Measurements from ENCODE around the gene RERE. TPM values are rescaled to one million over a fixed set of nuclear protein-coding genes. Genes with fewer than 3 reads are reported as not detected.

Gene RERE
- total and polyA plus RNA-seq, 2 experiments from 2014 or later, result 39.8 to 62.8 TPM

DNA sequence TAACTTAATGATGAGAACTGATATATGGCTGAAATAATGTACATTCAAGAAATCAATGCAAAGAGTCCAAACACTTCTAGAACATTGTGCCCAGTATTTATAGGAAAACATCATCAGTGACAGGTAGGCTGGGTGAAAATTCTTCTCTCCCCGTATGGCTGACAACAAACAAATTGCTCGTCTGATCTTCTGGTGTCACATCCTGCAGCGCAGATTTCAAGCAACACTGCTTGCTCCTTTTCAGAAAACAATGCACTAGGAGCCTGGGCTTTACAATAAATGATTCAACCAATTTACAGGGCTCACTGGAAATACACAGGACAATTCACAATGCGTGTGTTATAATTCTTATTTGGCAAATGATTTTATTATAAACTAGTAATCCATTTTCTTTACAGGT lies 185.3 kb downstream of the RERE start:
- WGBS (ENCODE audit: low lambda C conversion rate, missing lambda C conversion rate), result 80% methylated on average over 4 of the region's 4 CpGs
- H4K20me1 ChIP-seq (ENCODE audit: insufficient read depth, poor library complexity, severe bottlenecking), result peaks cover 19% of the 10 kb centered on the region

DNA sequence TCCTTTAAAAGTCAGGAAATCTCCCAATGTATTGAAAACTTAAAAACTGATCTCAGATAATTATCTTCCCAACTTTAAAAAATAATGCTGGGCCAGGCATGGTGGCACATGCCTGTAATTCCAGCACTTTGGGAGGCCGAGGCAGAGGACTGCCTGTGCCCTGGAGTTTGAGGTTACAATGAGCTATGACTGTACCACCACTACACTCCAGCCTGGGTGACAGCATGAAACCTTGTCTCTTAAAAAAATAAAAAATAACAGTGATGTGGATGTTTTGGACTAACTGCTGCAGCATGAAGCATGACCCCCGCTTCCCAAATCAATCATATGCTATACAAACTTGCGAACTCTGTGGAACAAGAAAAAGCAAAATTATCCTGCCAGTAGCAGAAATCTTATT lies 186.3 kb downstream of the RERE start:
- H3K27me3 ChIP-seq, result no peaks in the 10 kb centered on the region
- WGBS (ENCODE audit: low lambda C conversion rate, missing lambda C conversion rate), result 85% methylated on average over 3 of the region's 3 CpGs

More for the DNA sequence above, 185.3 kb downstream of the RERE start:
- peaks cover 94% of the 10 kb centered on the region for H3K79me2 ChIP-seq
- TF ChIP-seq EZH2phosphoT487 (IDR thresholded peaks at IDR 0.05; ENCODE audit: low read depth, severe bottlenecking, unreplicated experiment) (no peak), EZH2 (IDR thresholded peaks at IDR 0.05; ENCODE audit: borderline replicate concordance) (no peak)
- TF ChIP-seq, protein P1, sequence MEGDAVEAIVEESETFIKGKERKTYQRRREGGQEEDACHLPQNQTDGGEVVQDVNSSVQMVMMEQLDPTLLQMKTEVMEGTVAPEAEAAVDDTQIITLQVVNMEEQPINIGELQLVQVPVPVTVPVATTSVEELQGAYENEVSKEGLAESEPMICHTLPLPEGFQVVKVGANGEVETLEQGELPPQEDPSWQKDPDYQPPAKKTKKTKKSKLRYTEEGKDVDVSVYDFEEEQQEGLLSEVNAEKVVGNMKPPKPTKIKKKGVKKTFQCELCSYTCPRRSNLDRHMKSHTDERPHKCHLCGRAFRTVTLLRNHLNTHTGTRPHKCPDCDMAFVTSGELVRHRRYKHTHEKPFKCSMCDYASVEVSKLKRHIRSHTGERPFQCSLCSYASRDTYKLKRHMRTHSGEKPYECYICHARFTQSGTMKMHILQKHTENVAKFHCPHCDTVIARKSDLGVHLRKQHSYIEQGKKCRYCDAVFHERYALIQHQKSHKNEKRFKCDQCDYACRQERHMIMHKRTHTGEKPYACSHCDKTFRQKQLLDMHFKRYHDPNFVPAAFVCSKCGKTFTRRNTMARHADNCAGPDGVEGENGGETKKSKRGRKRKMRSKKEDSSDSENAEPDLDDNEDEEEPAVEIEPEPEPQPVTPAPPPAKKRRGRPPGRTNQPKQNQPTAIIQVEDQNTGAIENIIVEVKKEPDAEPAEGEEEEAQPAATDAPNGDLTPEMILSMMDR (IDR thresholded peaks at IDR 0.05; ENCODE audit: poor library complexity), result no peak
- no peak overlapping the region for H3K4me2 ChIP-seq
- no peak for DNase-seq (ENCODE audit: low spot score)
- no peaks in the 10 kb centered on the region for H3K27me3 ChIP-seq
- H3K4me1 ChIP-seq (ENCODE audit: insufficient read depth), result peaks cover 27% of the 10 kb centered on the region
- no peaks in the 10 kb centered on the region for H3K9me2 ChIP-seq (replicated peaks; ENCODE audit: insufficient read depth)
- no peak overlapping the region for H3K4me3 ChIP-seq
- H3K9me3 ChIP-seq (ENCODE audit: low read depth), result no peaks in the 10 kb centered on the region
- H2AFZ ChIP-seq, result no peak overlapping the region
- no peak overlapping the region for H3K27ac ChIP-seq
- H3K36me3 ChIP-seq (replicated peaks; ENCODE audit: insufficient read depth, low read depth), result no peaks in the 10 kb centered on the region

DNA sequence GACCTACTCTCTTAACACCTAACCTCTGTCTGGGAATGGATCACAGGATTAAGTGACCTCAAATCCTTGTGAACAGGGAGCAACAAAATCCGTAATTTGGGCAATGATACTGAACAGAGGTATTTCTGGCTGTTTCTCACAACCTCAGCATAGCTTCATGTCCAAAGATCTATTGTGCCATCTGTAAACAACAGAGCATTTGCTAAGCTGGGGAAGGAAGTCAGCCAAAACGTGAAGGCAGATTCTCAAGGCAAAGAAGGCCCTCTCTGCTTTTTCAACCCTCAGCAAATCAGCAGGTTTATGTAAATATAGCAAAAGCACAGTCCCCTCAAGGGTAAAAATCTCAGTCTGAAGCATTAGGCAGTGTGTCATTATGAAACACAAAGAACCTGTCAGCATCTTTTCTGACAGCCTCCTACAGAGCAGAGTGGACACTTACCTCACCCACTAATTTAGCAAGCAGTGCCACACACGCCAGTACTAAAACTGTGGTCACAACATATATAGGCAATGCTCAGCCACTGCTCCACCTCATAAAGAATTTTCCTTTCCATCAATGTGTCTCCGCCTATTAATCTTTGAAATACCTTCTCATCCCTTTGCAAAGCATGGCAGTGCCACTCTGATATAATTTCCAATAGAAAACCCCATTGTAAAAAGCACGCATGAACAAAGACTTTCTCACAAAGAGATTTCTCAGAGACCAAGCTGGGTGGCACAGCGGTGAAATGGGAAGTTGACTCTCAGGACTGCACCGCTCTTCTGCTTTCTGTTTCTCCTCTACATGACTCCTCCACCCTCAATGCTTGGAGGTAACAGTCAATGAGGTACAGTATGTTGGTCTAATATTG lies 188.0 kb downstream of the RERE start:
- 71% methylated on average over 7 of the region's 7 CpGs for WGBS (ENCODE audit: low lambda C conversion rate, missing lambda C conversion rate)
- H3K79me2 ChIP-seq, result peaks cover 82% of the 10 kb centered on the region
- peaks cover 37% of the 10 kb centered on the region for H3K4me1 ChIP-seq (ENCODE audit: insufficient read depth)
- H4K20me1 ChIP-seq (ENCODE audit: insufficient read depth, poor library complexity, severe bottlenecking), result peaks cover 30% of the 10 kb centered on the region
- peak overlapping the region; percentile 4 for H3K27ac ChIP-seq
- no peaks in the 10 kb centered on the region for H3K36me3 ChIP-seq (replicated peaks; ENCODE audit: insufficient read depth, low read depth)
- peak overlapping the region; percentile 23 for H3K4me2 ChIP-seq
- no peaks in the 10 kb centered on the region for H3K9me2 ChIP-seq (replicated peaks; ENCODE audit: insufficient read depth)
- no peak for DNase-seq (ENCODE audit: low spot score)
- no peaks in the 10 kb centered on the region for H3K9me3 ChIP-seq (ENCODE audit: low read depth)
- H3K27me3 ChIP-seq, result no peaks in the 10 kb centered on the region
- no peak overlapping the region for H3K4me3 ChIP-seq
- no peak for TF ChIP-seq EZH2phosphoT487 (IDR thresholded peaks at IDR 0.05; ENCODE audit: low read depth, severe bottlenecking, unreplicated experiment)
- TF ChIP-seq, protein P1 (IDR thresholded peaks at IDR 0.05; ENCODE audit: poor library complexity), result no peak
- TF ChIP-seq EZH2 (IDR thresholded peaks at IDR 0.05; ENCODE audit: borderline replicate concordance), result no peak
- H2AFZ ChIP-seq, result no peak overlapping the region

More for the DNA sequence above, 186.3 kb downstream of the RERE start:
- Histone ChIP-seq H3K36me3 (replicated peaks; ENCODE audit: insufficient read depth, low read depth) (no peaks in the 10 kb centered on the region), H2AFZ (no peak overlapping the region), H4K20me1 (ENCODE audit: insufficient read depth, poor library complexity, severe bottlenecking) (peaks cover 24% of the 10 kb centered on the region), H3K79me2 (peaks cover 89% of the 10 kb centered on the region), H3K4me1 (ENCODE audit: insufficient read depth) (peaks cover 36% of the 10 kb centered on the region), H3K9me2 (replicated peaks; ENCODE audit: insufficient read depth) (no peaks in the 10 kb centered on the region), H3K27ac (no peak overlapping the region), H3K4me3 (no peak overlapping the region), H3K4me2 (no peak overlapping the region), H3K9me3 (ENCODE audit: low read depth) (no peaks in the 10 kb centered on the region)
- TF ChIP-seq EZH2 (IDR thresholded peaks at IDR 0.05; ENCODE audit: borderline replicate concordance), result no peak
- no peak for TF ChIP-seq EZH2phosphoT487 (IDR thresholded peaks at IDR 0.05; ENCODE audit: low read depth, severe bottlenecking, unreplicated experiment)
- TF ChIP-seq, protein P1 (IDR thresholded peaks at IDR 0.05; ENCODE audit: poor library complexity), result no peak
- no peak for DNase-seq (ENCODE audit: low spot score)

Measured in hepatocyte (in vitro differentiated cells).